Gastroesophageal sphincter (tissue), 3 donors: ENCODE results near the gene CPSF7.

ENCODE experiments used
- CTCF ChIP-seq, 4 experiments: fragments of 200-600 bp in 2 of 4; fragments of 450-650 bp in 2 of 4; sonication (generic) in 1 of 4; IDR thresholded peaks; one replicate each; pipeline ENCODE4 v1.5.1; 2017 to 2019; ENCODE audit warnings: antibody characterized with exemption in 4 of 4, mild to moderate bottlenecking in 2 of 4, moderate library complexity in 2 of 4
- EP300 ChIP-seq: sonication (generic); formaldehyde crosslinking; IDR thresholded peaks from one replicate; pipeline ENCODE4 v1.6.1; 2017; ENCODE audit warnings: antibody characterized with exemption, mild to moderate bottlenecking
- POLR2A ChIP-seq, 2 donors: fragments of 450-650 bp; IDR thresholded peaks; one replicate each; pipeline ENCODE4 v1.6.1; 2017; ENCODE audit warnings: antibody characterized with exemption in 2 of 2, mild to moderate bottlenecking in 2 of 2, moderate library complexity in 1 of 2

- no peak for TF ChIP-seq CTCF (IDR thresholded peaks at IDR 0.05)
- no peak for TF ChIP-seq EP300
- TF ChIP-seq POLR2A (IDR thresholded peaks at IDR 0.05): no peak
These were observed 38.2 kb upstream of the CPSF7 start for GRCh38 chr11:61468002-61468401.
